Naive thymus-derived CD4-positive, alpha-beta T cell (primary cell): Measurements from ENCODE around the gene TRMT1L. TPM values are rescaled to one million over a fixed set of nuclear protein-coding genes. Genes with fewer than 3 reads are reported as not detected.

Source experiments
- polyA plus RNA-seq, 2 donors: library from polyadenylated mRNA; unstranded; fragments of 300-500 nt; fragmentation: Illumina TruSeq; gene quantifications; one replicate each; pipeline ENCODE4 v1.2.3, GENCODE V29; 2021
- total RNA-seq, 6 experiments: library from RNA in 5 of 6; stranded (reverse) in 5 of 6; gene quantifications; 1 replicate in 5 of 6; 2 replicates in 1 of 6; pipeline ENCODE4 v1.2.3 and lab custom pipeline; 2021 to 2026

Gene TRMT1L
- total and polyA plus RNA-seq, 7 experiments from 2014 or later: 11.6 to 33.9 (median 19.5) TPM

Other genes with a start within 250 kb of the TRMT1L start
- 10 to 100 TPM in 2 of 5 experiments, 1 to 10 TPM in 3; 1.7 to 41.6 (median 4.6) TPM for gene NIBAN1, start 182.4 kb downstream of the TRMT1L start, total RNA-seq
- under 1 TPM; 0.20 to 0.50 TPM for gene NIBAN1, start 182.4 kb downstream of the TRMT1L start, polyA plus RNA-seq
- gene RNF2, start 111.4 kb downstream of the TRMT1L start, total RNA-seq: 10 to 100 TPM; 14.9 to 27.7 (median 19.6) TPM
- 10 to 100 TPM; 20.8 to 35.5 TPM for gene RNF2, start 111.4 kb downstream of the TRMT1L start, polyA plus RNA-seq
- gene SWT1, start 214 bp upstream of the TRMT1L start, total RNA-seq: 10 to 100 TPM in 1 of 5 experiments, 1 to 10 TPM in 4; 4.4 to 11.5 (median 5.2) TPM
- 1 to 10 TPM; 4.1 to 5.9 TPM for gene SWT1, start 214 bp upstream of the TRMT1L start, polyA plus RNA-seq
- 100 to 1,000 TPM; 169 to 268 (median 193) TPM for gene IVNS1ABP, start 160.3 kb upstream of the TRMT1L start, total RNA-seq
- gene IVNS1ABP, start 160.3 kb upstream of the TRMT1L start, polyA plus RNA-seq: 10 to 100 TPM; 67.0 to 71.0 TPM